WTC11 (cell line): Measurements from ENCODE around the gene DUSP18.

Experiments used
- AFF4 ChIP-seq: sonication (generic); formaldehyde crosslinking; IDR thresholded peaks from 2 replicates; pipeline ENCODE4 v1.8.1; 2023; ENCODE audit warnings: mild to moderate bottlenecking, missing genetic modification reagents, borderline replicate concordance
- ATF2 ChIP-seq: sonication (generic); formaldehyde crosslinking; IDR thresholded peaks from 2 replicates; pipeline ENCODE4 v1.8.1; 2022; ENCODE audit warnings: low read depth, missing genetic modification reagents, borderline replicate concordance
- CREB1 ChIP-seq: sonication (generic); formaldehyde crosslinking; IDR thresholded peaks from 2 replicates; pipeline ENCODE4 v1.8.0; 2023; ENCODE audit warnings: mild to moderate bottlenecking, missing genetic modification reagents
- ZNF232 ChIP-seq: sonication (generic); formaldehyde crosslinking; IDR thresholded peaks from 2 replicates; pipeline ENCODE4 v1.8.0; 2022; ENCODE audit warnings: mild to moderate bottlenecking, missing genetic modification reagents
- TF ChIP-seq, protein P1 (sequence below): fragments of 200-600 bp; IDR thresholded peaks from 2 replicates; pipeline ENCODE4 v1.8.0; 2022; ENCODE audit warnings: antibody characterized with exemption
- TF ChIP-seq, protein P2 (sequence below): sonication (generic); formaldehyde crosslinking; IDR thresholded peaks from 2 replicates; pipeline ENCODE4 v1.8.0; 2022; ENCODE audit warnings: mild to moderate bottlenecking, missing genetic modification reagents
- TF ChIP-seq, protein P3 (sequence below): sonication (generic); formaldehyde crosslinking; IDR thresholded peaks from 2 replicates; pipeline ENCODE4 v1.8.0; 2023; ENCODE audit warnings: missing genetic modification reagents, mild to moderate bottlenecking, borderline replicate concordance

DNA sequence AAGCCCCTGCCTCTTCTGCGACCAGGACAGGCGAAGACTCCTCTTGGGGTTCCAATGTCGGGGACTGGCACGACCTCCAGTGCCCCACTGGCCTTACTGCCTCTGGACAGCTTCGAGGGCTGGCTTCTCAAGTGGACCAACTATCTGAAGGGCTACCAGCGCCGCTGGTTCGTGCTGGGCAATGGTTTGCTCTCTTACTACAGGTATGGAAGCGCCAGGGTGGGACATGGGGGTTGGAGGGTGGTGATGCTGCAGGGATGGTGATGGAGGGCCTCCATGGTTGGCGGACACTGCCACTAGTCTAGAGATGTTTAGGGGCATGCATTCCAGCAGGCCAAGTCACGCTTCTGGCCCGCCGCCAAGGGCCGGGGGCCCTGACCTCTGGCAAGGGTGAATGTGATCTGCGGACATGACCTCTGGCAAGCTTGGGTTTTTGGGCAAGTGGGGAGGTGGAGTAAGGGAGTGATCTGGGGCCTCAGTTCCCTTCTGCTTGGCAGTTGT, 27.7 kb upstream of the DUSP18 start:
- TF ChIP-seq, protein P1, sequence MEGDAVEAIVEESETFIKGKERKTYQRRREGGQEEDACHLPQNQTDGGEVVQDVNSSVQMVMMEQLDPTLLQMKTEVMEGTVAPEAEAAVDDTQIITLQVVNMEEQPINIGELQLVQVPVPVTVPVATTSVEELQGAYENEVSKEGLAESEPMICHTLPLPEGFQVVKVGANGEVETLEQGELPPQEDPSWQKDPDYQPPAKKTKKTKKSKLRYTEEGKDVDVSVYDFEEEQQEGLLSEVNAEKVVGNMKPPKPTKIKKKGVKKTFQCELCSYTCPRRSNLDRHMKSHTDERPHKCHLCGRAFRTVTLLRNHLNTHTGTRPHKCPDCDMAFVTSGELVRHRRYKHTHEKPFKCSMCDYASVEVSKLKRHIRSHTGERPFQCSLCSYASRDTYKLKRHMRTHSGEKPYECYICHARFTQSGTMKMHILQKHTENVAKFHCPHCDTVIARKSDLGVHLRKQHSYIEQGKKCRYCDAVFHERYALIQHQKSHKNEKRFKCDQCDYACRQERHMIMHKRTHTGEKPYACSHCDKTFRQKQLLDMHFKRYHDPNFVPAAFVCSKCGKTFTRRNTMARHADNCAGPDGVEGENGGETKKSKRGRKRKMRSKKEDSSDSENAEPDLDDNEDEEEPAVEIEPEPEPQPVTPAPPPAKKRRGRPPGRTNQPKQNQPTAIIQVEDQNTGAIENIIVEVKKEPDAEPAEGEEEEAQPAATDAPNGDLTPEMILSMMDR, result no peak
- TF ChIP-seq, protein P2, sequence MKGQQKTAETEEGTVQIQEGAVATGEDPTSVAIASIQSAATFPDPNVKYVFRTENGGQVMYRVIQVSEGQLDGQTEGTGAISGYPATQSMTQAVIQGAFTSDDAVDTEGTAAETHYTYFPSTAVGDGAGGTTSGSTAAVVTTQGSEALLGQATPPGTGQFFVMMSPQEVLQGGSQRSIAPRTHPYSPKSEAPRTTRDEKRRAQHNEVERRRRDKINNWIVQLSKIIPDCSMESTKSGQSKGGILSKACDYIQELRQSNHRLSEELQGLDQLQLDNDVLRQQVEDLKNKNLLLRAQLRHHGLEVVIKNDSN (CRISPR knock-in tag), result no peak
- TF ChIP-seq ATF2, result no peak
- no peak for TF ChIP-seq CREB1 (CRISPR knock-in tag)
- TF ChIP-seq, protein P3, sequence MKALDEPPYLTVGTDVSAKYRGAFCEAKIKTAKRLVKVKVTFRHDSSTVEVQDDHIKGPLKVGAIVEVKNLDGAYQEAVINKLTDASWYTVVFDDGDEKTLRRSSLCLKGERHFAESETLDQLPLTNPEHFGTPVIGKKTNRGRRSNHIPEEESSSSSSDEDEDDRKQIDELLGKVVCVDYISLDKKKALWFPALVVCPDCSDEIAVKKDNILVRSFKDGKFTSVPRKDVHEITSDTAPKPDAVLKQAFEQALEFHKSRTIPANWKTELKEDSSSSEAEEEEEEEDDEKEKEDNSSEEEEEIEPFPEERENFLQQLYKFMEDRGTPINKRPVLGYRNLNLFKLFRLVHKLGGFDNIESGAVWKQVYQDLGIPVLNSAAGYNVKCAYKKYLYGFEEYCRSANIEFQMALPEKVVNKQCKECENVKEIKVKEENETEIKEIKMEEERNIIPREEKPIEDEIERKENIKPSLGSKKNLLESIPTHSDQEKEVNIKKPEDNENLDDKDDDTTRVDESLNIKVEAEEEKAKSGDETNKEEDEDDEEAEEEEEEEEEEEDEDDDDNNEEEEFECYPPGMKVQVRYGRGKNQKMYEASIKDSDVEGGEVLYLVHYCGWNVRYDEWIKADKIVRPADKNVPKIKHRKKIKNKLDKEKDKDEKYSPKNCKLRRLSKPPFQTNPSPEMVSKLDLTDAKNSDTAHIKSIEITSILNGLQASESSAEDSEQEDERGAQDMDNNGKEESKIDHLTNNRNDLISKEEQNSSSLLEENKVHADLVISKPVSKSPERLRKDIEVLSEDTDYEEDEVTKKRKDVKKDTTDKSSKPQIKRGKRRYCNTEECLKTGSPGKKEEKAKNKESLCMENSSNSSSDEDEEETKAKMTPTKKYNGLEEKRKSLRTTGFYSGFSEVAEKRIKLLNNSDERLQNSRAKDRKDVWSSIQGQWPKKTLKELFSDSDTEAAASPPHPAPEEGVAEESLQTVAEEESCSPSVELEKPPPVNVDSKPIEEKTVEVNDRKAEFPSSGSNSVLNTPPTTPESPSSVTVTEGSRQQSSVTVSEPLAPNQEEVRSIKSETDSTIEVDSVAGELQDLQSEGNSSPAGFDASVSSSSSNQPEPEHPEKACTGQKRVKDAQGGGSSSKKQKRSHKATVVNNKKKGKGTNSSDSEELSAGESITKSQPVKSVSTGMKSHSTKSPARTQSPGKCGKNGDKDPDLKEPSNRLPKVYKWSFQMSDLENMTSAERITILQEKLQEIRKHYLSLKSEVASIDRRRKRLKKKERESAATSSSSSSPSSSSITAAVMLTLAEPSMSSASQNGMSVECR (CRISPR knock-in tag), result no peak
- TF ChIP-seq ZNF232 (CRISPR knock-in tag), result no peak
- TF ChIP-seq AFF4, result no peak
